ENCODE results near the gene IFIT5.

GRCh38 chr10:89463846-89464537 is 49.6 kb downstream of the IFIT5 start:
- no peak for TF ChIP-seq CTCF (IDR thresholded peaks at IDR 0.05; ENCODE audit: low read length)
- TF ChIP-seq EZH2 (IDR thresholded peaks at IDR 0.05; ENCODE audit: borderline replicate concordance, low read length), result no peak
